Renal cortex interstitium (tissue), 15 donors: ENCODE results near the gene PTPN21. TPM values are rescaled to one million over a fixed set of nuclear protein-coding genes. Genes with fewer than 3 reads are reported as not detected.

Experiments
- DNase-seq, 11 donors: peaks; one replicate each; pipeline ENCODE4 v3.0.0-alpha.2; 2013; ENCODE audit warnings: low read depth in 9 of 11, low spot score in 4 of 11; ENCODE audit errors: extremely low read depth in 1 of 11
- long read RNA-seq, 16 experiments: transcript quantifications; one replicate each; lab custom pipeline, GENCODE V29; 2026
- polyA plus RNA-seq, 3 donors: library from polyadenylated mRNA; unstranded; fragments of 120-200 nt; gene quantifications; one replicate each; pipeline ENCODE4 v1.2.1, GENCODE V29; 2013; ENCODE audit not compliant: insufficient read length in 3 of 3

Gene PTPN21
- 10 to 100 TPM; 34.9 to 38.3 (median 37.7) TPM for polyA plus RNA-seq
- long read RNA-seq, donor 1, result 0 reads
- long read RNA-seq, donor 2, result 0 reads
- long read RNA-seq, donor 3, full-length matches to known transcripts, result 1 of 1 reads
- long read RNA-seq, donor 3, partial matches to known transcripts, result 0 of 1 reads
- long read RNA-seq, donor 3, other reads (novel, unspliced or antisense), result 0 of 1 reads
- long read RNA-seq, donor 4, full-length matches to known transcripts, result 4 of 4 reads
- long read RNA-seq, donor 4, partial matches to known transcripts, result 0 of 4 reads
- long read RNA-seq, donor 4, other reads (novel, unspliced or antisense), result 0 of 4 reads
- long read RNA-seq, donor 5, result 0 reads
- long read RNA-seq, donor 6, partial matches to known transcripts, result 5 of 5 reads
- long read RNA-seq, donor 6, other reads (novel, unspliced or antisense), result 0 of 5 reads
- long read RNA-seq, donor 7, result 0 reads
- long read RNA-seq, donor 8, result 0 reads
- long read RNA-seq, donor 9, full-length matches to known transcripts, result 1 of 7 reads
- long read RNA-seq, donor 9, partial matches to known transcripts, result 6 of 7 reads
- long read RNA-seq, donor 9, other reads (novel, unspliced or antisense), result 0 of 7 reads
- long read RNA-seq, donor 10, result 0 reads
- long read RNA-seq, donor 11, full-length matches to known transcripts, result 2 of 2 reads
- long read RNA-seq, donor 11, partial matches to known transcripts, result 0 of 2 reads
- long read RNA-seq, donor 11, other reads (novel, unspliced or antisense), result 0 of 2 reads
- long read RNA-seq, donor 12, result 0 reads
- long read RNA-seq, donor 13, result 0 reads
- long read RNA-seq, donor 14, full-length matches to known transcripts, result 2 of 2 reads
- long read RNA-seq, donor 14, partial matches to known transcripts, result 0 of 2 reads
- long read RNA-seq, donor 14, other reads (novel, unspliced or antisense), result 0 of 2 reads
- long read RNA-seq, donor 15, result 0 reads
- long read RNA-seq, donor 16, full-length matches to known transcripts, result 3 of 180 reads
- long read RNA-seq, donor 16, partial matches to known transcripts, result 162 of 180 reads
- long read RNA-seq, donor 16, other reads (novel, unspliced or antisense), result 15 of 180 reads

DNA sequence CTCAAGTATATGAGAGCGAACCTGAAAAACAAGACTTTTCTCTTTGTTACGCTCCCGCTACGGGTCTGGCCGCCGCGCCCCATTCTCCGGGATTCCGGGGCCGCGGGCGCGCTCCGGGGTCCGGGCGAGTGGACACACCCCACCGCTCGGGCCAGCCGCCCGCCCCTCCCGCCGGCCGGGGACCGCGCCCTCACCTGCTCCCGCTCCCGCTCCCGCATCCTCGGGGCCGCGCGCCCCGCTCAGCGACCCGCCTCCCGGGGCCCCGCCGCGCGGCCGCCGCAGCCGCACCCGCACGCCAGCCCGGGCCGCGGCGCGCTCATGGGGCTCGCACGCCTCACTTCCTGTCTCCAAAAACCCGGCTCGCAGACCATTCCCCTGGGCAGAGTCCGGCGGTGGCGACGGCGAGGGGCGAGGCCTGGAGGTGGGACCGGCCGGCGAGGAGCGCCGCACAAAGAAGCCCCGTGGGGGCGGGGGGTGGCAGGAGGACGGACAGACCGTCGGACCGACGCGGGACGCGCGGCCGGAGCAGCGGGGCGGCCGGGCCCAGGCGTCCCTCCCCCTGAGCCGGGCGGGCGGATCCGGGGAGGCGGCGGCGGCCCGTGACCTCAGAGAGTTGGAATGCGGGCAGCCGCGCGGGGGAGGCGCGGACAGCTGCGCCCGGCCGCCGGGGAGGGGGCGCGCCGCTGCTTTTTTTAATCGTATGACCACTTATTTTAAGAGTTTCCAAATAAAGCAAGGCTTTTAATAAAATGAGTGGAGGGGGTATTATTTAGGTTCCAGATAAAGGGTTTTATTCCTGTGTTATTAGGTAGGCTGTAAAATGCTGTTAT is at the start of gene PTPN21:
PTPN21 (minus strand) TSS at position 551 of the 830 bp plus-strand sequence. CDS start 4,590 bp downstream, outside the sequence.
- DNase-seq, result peak in 8 of 11 donors; percentile 49 to 80 (median 71)

DNA sequence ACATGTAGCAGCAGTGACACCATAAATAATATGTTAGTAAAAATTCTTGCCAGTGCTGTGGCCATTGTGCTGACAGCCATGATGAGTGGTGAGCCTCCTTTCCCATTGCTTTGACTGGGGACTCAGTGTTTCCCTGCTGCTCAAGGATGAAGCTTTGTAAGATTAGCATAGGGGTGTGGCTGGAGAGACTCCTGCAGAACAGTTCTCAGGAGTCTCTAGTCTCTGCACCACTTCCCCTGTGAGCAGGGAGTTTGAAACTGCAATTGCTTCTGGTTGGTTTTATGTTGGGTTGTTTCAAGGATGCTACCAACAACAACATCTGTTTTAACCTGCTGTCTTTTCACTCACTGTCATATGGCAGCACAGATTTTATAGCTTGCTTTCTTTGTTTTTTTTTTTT is 49.4 kb upstream of the PTPN21 start:
- no peak for DNase-seq

DNA sequence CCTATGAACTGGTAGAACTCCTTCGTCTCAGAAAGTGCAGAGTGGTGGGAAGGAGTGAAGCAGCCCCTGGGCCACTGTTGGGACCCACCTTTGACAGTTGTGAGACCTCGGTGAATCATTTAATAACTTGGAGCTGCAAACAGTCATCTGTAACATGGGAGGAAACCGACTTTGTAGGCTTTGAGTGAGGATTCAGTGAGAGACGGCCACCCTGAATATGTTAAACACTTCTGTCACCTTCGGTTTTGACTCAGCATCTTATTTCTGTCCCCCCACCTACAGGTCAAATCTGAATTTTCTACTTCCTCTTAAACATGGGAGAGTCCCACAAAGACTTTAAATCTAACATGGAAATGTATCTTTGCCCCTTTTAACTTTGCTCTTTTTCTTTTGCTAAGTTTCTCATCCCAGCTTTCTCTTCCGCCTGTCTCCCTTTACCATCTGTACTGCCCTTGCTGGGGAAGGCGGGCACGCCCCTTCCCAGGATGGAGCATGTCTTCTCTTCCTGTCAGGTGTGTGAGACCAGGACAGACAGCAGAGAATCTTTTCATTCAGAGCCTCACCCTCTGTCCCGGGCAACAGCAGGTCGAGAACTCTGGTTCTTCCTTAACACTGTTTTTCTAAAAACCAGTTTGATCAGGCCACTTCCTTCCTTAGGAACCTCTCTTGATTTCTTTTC is 45.1 kb upstream of the PTPN21 start:
- no peak for DNase-seq

DNA sequence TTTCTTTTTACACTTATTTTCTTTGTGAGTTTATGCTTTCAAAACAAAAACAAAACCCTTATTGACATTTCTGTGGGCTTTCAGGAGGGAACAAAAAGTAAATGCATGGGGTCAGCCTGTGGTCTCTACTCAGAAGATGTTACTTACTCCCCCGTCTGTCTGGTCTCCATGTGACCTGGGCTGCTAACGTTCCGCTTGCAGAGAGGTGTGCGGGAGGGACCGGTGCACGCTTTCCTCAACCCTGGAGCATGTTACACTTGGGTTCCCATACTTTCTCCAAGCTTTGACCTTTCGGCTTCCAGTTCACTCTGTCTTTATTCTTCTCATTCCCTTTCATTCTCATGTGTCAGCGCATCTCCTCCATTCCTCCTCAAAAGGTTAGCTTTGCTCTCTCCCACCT is 44.5 kb upstream of the PTPN21 start:
- peak in 1 of 11 donors; percentile 17 for DNase-seq

DNA sequence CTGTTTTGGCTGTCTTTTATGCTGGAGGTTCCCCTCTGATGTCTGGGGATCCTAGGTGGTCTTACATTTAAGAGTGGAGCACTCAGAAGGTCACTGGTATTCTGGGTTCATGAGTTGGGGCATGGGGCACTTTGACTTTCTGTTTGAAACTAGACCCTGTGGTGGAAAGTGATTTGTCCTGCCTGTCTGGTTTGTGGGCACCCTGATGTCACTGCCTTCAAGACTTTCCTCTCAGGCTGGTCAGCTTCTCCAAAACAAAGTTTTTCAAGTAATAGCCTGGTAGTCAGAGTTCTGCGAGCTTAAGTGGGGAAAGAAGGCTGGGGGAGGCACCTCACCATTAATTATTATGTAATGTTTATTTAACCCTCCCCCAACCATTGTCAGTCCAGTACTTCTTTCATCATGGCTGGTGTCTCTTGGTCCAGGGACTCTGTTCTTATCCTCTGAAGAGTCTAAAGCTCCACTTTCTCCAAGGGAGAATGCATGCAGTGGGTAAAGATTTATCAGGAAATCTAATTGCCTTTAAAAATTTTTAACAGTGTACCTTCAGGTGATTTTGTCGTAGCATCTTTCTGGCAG is 43.4 kb upstream of the PTPN21 start:
- DNase-seq, result no peak

DNA sequence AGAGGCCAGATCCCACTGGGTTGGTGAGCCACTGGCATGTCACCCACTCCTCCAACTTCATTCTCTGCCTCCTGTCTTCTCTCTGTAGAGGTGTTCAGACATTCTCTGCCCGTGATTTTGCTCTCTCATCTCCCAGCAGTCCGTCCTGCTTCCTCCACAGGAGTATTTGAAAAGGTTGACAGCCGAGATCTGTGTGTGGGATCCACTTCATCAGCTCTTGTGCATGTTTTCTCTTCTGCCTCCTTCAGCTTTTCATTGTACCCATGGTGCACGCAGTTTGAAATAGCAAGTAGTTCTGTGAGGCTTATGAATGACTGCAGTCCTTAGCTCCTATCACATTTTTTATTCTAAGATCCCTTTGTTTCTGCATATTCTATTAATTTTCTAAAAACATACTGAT is 42.8 kb upstream of the PTPN21 start:
- DNase-seq, result no peak

DNA sequence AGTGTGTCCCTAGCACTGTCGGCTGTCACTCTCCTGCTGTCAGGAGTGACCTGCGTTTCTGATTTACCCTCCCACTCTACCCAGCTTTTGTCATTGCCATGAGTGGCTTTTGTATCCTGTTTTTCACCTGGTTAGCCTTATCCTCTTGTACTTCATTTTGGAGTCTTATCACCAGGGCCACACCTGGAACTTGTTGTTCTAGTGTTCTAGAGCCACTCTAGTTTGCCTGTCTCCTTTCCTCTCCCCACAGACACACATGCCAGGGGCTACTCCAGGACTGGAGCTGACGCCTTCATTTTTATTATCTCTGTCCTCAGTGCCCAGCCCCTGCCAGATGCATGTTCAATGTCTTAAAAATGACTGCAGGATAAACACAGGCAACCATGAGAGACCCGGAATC is 42.2 kb upstream of the PTPN21 start:
- no peak for DNase-seq

DNA sequence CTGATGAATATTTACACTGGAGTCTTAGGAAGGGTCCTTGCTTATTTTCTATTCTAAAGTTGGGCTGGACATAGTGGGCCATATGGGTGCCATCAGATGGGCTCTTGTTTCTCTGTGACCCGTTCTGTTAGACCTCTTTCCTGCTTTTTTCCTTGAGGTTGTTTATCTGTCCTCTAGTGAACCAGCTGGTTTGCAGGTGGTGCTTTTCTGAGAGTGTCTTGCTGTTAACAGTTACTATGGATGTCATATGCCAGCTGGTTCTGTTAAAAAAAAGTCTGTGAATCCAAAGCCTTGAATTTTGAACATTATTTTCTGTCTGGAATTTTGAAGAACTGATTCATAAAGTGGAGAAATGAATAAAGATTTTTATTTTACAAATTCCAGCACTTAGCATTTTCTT is 37.2 kb upstream of the PTPN21 start:
- peak in 2 of 11 donors; percentile 21 to 50 for DNase-seq

DNA sequence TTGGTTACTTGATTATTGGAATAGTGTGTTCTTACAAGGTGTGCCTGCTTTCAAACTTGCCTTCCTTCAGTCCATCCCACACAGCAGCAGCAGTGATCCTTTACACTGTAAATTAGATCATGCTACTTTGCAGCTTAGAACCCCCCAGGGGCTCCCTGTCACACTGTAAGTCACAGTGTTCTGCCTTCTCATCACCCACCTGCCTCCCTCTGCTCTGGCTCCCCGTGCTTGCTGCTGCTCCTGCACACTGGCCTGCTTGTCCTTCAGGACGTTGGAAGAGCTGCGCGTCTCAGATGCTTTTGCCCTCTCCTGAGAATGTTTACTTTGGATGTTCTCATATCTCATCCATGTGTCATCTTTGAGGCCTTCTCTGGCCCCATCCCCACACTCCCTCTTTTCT is 35.4 kb upstream of the PTPN21 start:
- no peak for DNase-seq

DNA sequence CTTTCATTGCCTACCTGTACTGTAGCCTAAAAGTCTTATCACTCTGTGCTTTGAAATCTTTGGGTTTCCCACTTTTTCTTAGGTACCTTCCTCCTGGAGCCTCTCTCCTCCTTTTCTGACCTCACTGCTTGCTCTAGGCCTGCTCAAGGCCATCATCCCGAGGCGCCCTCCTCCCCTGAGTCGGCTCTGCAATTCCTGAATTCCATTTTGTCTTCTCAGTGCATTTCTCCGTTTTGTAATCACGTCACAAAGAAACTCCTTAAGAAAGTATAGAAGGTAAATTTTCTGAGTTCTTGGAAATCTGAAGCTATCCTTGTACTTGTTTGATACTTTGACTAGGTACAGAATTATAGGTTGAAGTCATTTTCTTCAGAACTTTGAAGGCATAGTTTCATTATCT is 33.3 kb upstream of the PTPN21 start:
- DNase-seq, result no peak

DNA sequence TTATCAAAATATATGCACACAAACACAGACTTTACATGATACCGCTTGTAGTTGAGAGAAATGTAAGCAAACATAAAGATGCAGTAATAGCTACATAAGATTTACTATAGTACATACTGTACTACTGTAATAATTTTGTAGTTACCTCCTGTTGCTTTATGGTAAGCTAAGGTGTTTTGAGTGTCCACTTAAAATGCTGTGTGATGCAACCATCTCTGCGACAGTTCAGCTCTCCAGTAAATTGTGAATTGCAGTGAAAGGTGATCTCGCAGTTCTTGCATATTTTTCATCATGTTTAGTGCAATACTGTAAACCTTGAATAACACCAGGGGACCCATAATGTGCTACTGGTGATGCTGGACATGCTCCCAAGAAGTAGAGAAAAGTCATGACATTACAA is 29.6 kb upstream of the PTPN21 start:
- DNase-seq, result no peak

DNA sequence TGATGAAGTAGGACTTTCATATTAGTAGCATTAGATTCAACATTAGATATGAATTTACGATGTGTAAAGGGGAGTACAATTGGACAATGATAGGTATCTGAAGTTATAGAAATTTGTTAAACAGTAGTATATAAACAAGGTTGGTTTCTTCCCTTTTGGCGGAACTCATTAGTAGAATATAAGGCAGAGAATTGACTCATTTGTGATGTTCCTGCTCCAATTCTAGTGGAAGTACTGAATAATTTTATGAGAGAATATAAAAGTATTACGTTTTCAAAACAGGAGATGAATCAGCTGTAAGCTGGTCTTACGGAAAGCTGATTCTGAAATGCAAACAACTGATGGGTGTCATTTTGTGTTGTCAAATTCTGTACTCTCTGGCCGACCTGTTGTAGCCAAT is 21.4 kb upstream of the PTPN21 start:
- no peak for DNase-seq

DNA sequence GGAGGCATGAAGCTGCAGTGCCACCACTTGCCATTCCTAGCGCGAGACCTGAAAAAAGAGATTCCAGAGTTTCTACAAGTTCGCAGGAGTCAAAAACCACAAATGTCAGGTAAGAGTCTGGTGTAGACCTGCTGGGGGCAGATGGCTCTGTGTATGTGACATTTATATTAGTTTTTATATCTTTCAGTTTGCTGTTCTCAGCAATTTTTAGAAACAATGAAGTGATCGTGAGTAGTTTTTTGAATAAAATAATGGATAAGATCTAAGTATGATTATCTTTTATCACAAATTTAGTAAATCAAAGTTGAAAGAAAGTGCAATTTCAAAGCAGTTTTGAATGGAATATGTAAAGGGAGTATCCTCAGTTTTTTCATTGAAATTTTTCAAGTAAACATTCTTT is 17.3 kb upstream of the PTPN21 start:
- no peak for DNase-seq

DNA sequence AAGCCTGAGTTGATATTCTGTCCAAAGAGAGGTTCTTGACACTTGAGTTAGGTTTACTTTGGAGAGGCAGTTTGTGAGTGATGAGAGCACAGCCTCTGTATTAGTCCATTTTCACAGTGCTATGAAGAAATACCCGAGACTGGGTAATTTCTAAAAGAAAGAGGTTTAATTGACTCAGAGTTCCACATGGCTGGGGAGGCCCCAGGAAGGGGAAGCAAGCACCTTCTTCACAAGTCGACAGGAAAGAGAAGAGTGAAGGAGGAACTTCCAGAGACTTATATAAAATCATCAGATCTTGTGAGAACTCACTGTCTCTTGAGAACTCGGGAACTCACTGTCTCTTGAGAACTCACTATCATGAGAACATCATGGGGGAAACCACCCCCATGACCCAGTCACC is 13.4 kb upstream of the PTPN21 start:
- DNase-seq, result no peak

DNA sequence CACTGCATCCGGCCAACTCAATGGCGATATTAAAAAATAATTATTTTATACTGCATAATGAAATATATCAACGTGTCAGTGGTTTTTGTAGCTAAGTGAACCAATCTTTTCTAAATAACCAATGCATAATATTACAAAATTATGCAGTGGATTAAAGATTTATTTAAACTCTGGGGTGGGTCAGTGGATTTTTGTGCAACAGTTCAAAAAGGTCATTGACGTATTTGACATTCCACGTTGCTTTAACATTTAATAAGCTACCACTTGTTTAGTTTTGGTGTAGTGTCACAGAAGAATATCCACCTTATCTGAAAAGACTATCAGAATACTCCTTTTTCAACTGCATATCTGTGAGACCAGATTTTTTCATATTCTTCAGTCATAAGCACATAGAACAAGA is 10.6 kb upstream of the PTPN21 start:
- no peak for DNase-seq

DNA sequence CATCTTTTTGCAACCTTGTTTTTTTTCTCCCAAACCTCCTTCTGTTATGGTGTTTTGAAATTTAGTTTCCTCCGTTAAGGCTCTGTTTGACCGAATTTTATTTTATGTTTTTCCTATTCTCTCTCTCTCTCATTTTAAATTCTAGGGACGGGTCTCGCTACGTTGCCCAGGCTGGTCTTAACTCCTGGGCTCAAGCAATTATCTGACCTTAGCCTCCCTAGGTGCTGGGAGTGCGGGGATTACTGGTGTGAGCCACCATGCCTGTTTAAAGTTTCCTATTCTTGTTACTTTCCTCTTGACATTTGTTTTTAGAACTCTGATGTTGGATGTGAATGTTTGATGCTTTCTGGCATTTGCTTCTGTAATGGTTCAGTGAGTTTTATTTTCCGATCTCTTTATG is 9.0 kb upstream of the PTPN21 start:
- no peak for DNase-seq

DNA sequence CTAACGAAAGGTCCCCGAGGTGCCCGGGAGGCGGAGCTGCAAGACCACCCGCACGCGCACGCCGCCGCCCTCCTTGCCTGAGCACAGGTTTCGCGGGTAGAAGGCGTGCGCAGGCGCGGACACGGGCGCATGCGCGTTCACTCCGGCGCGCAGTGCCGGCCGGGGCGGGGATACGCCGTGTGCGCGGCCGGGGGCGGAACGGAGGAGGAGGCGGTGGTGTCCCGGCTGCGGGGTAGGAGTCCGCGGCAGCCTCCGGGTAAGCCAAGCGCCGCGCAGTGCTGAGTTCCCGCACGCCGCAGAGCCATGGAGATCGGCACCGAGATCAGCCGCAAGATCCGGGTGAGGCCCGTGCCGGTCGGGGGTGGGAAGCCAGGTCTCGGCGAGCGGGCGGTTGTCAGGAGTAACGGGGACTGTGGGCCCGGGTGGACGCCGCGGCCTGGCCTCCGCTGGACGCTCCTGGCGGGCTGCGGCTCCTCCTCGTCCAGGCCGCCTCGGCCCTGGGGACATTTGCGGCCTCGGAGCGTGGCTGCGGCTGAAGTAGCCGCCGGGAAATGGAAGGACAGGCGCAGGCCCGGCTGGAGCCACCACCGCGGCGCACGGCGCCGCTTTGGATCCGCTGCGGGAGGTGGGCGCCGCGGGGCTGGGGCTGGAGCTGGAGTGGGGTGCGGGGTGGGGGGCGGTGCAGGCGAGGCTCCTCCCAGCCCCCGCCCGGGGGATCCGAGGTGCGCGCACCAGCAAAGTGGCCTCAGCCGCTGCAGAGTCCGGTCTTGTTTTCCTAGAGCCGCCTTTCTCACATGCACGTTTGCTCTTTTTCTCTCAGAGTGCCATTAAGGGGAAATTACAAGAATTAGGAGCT is 8.3 kb upstream of the PTPN21 start, which contains the start of gene ZC3H14:
ZC3H14 (plus strand) TSS at position 207 of the 856 bp plus-strand sequence; CDS start at position 304, 97 bp downstream.
- DNase-seq, result peak in 9 of 11 donors; percentile 69 to 89 (median 88)
